ENCODE results near the gene CRYBG3.

CRYBG3 gene

GRCh38 chr3:97839944-97840343 is 18.1 kb downstream of the CRYBG3 start:
- no peak for DNase-seq

GRCh38 chr3:97841304-97841703 is 19.5 kb downstream of the CRYBG3 start:
- DNase-seq = no peak

GRCh38 chr3:97841956-97842355 is 20.1 kb downstream of the CRYBG3 start:
- no peak for DNase-seq

- peak in 1 of 2 experiments; percentile 14 for DNase-seq
Observed at GRCh38 chr3:97848779-97849178, 27.0 kb downstream of the CRYBG3 start.

GRCh38 chr3:97857401-97857800 is 35.6 kb downstream of the CRYBG3 start:
- no peak for DNase-seq

GRCh38 chr3:97860364-97860763 is 38.6 kb downstream of the CRYBG3 start:
- no peak for DNase-seq

GRCh38 chr3:97862582-97862981 is 40.8 kb downstream of the CRYBG3 start:
- no peak for DNase-seq

- no peak for DNase-seq
Observed at GRCh38 chr3:97863031-97863430, 41.2 kb downstream of the CRYBG3 start.

GRCh38 chr3:97863775-97864174 is 42.0 kb downstream of the CRYBG3 start:
- DNase-seq = no peak

GRCh38 chr3:97871186-97871585 is 49.4 kb downstream of the CRYBG3 start:
- DNase-seq = no peak

- no peak for DNase-seq
Observed at GRCh38 chr3:97871801-97872524, 50.2 kb downstream of the CRYBG3 start.

- DNase-seq = no peak
Observed at GRCh38 chr3:97872525-97873042, 50.8 kb downstream of the CRYBG3 start.

- no peak for DNase-seq
Observed at GRCh38 chr3:97880267-97880666, 58.5 kb downstream of the CRYBG3 start.

- peak; percentile 55 to 56 for DNase-seq
Observed at GRCh38 chr3:97882975-97883598, 61.3 kb downstream of the CRYBG3 start.

- DNase-seq = peak in 1 of 2 experiments; percentile 11
Observed at GRCh38 chr3:97883736-97884135, 61.9 kb downstream of the CRYBG3 start.

GRCh38 chr3:97884586-97885123 is 62.8 kb downstream of the CRYBG3 start:
- no peak for DNase-seq

- DNase-seq = no peak
Observed at GRCh38 chr3:97885931-97886824, 64.4 kb downstream of the CRYBG3 start.

- no peak for DNase-seq
Observed at GRCh38 chr3:97889814-97890213, 68.0 kb downstream of the CRYBG3 start.

- no peak for DNase-seq
Observed at GRCh38 chr3:97892852-97893251, 71.0 kb downstream of the CRYBG3 start.

GRCh38 chr3:97895216-97895615 is 73.4 kb downstream of the CRYBG3 start:
- DNase-seq = no peak

- no peak for DNase-seq
Observed at GRCh38 chr3:97896129-97896528, 74.3 kb downstream of the CRYBG3 start.

GRCh38 chr3:97896547-97896946 is 74.7 kb downstream of the CRYBG3 start:
- no peak for DNase-seq

GRCh38 chr3:97899331-97899730 is 77.5 kb downstream of the CRYBG3 start:
- DNase-seq = no peak

All from NCI-H526 (cell line).